Measurements from ENCODE around the gene IGSF21. TPM values are rescaled to one million over a fixed set of nuclear protein-coding genes. Genes with fewer than 3 reads are reported as not detected.

Gene IGSF21
- total RNA-seq, 1 experiment from 2014 or later = 5.2 TPM

DNA sequence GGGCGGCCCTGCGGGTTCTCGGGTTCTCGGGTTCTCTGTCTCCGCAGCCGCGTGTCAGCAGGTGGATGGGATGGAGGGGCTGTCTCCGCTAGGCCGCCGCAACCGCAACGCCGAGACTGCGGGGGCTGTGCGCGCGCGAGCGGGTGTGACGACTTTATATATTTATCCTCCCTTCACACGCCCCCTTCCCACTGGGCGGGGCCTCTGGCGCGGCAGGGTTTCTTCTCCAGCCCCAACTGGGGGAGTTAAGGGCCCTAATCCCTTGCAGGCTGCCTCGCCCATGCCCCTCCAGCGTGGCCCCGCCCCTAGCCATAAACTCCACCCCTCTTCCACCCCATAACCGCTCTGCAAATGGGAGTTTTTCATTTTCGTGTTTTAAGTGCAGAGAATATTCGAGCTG, 3.4 kb downstream of the IGSF21 start:
- Histone ChIP-seq H3K27ac (ENCODE audit: insufficient read length, low read depth, low read length) (no peak overlapping the region), H3K79me2 (ENCODE audit: insufficient read depth, low read length) (peaks cover 2% of the 10 kb centered on the region; the same call in 1 of the 2 replicates), H2BK15ac (ENCODE audit: low read depth, low read length) (no peak overlapping the region), H3K9me3 (ENCODE audit: control insufficient read depth, low read depth, low read length) (no peaks in the 10 kb centered on the region), H2BK12ac (ENCODE audit: insufficient read length, low read depth, low read length) (no peak overlapping the region), H4K20me1 (ENCODE audit: control insufficient read depth, insufficient read depth, insufficient read length) (peaks cover 3% of the 10 kb centered on the region), H3K4ac (ENCODE audit: low read depth, low read length) (no peak overlapping the region), H3T11ph (ENCODE audit: low read length) (no peak overlapping the region), H3K18ac (ENCODE audit: insufficient read length, low read depth, low read length) (no peak overlapping the region), H2BK5ac (ENCODE audit: insufficient read length, low read length) (no peak overlapping the region), H2AK5ac (ENCODE audit: insufficient read length, low read length) (no peak overlapping the region), H3K9ac (ENCODE audit: extremely low read depth, insufficient read length, low read length) (no peak overlapping the region), H3K4me1 (ENCODE audit: insufficient read depth, low read length) (peaks cover 10% of the 10 kb centered on the region; the same call in 1 of the 2 replicates), H2AFZ (ENCODE audit: low read length) (no peak overlapping the region), H4K5ac (ENCODE audit: insufficient read length, low read depth, low read length) (no peak overlapping the region), H4K8ac (replicated peaks; ENCODE audit: insufficient read length, low read depth, low read length) (no peak overlapping the region), H4K91ac (ENCODE audit: insufficient read length, low read depth, low read length) (no peak overlapping the region), H3K23ac (ENCODE audit: insufficient read length, low read depth, low read length) (no peak overlapping the region), H3K56ac (ENCODE audit: insufficient read length, low read depth, low read length) (no peak overlapping the region), H3K23me2 (ENCODE audit: insufficient read length, low read depth, low read length, poor library complexity, severe bottlenecking) (peaks cover 37% of the 10 kb centered on the region), H3K4me2 (ENCODE audit: insufficient read depth, insufficient read length, low read length) (peak overlapping the region; percentile 90), H2BK120ac (ENCODE audit: low read depth, low read length, poor library complexity, severe bottlenecking) (no peak overlapping the region), H3K79me1 (ENCODE audit: insufficient read depth, low read depth, low read length, poor library complexity, severe bottlenecking) (no peaks in the 10 kb centered on the region), H3K27me3 (ENCODE audit: insufficient read depth, low read length) (peaks cover 14% of the 10 kb centered on the region; the same call in 1 of the 2 replicates), H3K14ac (ENCODE audit: insufficient read depth, low read length) (no peak overlapping the region), H2BK20ac (ENCODE audit: low read depth, low read length, poor library complexity, severe bottlenecking) (no peak overlapping the region)
- WGBS (ENCODE audit: extremely low coverage, insufficient read length, low lambda C conversion rate) = no CpG with 5 or more reads among the region's 30 CpGs
- H3K4me3 Mint-ChIP-seq = peak overlapping the region; percentile 59 to 77
- DNase-seq = peak; percentile 47
- TF ChIP-seq, protein P1, sequence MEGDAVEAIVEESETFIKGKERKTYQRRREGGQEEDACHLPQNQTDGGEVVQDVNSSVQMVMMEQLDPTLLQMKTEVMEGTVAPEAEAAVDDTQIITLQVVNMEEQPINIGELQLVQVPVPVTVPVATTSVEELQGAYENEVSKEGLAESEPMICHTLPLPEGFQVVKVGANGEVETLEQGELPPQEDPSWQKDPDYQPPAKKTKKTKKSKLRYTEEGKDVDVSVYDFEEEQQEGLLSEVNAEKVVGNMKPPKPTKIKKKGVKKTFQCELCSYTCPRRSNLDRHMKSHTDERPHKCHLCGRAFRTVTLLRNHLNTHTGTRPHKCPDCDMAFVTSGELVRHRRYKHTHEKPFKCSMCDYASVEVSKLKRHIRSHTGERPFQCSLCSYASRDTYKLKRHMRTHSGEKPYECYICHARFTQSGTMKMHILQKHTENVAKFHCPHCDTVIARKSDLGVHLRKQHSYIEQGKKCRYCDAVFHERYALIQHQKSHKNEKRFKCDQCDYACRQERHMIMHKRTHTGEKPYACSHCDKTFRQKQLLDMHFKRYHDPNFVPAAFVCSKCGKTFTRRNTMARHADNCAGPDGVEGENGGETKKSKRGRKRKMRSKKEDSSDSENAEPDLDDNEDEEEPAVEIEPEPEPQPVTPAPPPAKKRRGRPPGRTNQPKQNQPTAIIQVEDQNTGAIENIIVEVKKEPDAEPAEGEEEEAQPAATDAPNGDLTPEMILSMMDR (conservative IDR thresholded peaks at IDR 0.05) = no peak
- peak overlapping the region in 1 of 3 experiments; percentile 82; a peak in 1 of 7 replicates for H3K27ac Mint-ChIP-seq
- H3K4me1 Mint-ChIP-seq = peaks cover 36 to 39% of the 10 kb centered on the region in 2 experiments
- no peaks in the 10 kb centered on the region for H3K36me3 Mint-ChIP-seq (ENCODE audit: insufficient read depth in 1 of 3, low read depth in 3 of 3)
- peaks cover 87% of the 10 kb centered on the region for H3K27me3 Mint-ChIP-seq (ENCODE audit: low read depth)
- H3K9me3 Mint-ChIP-seq = peaks cover 0 to 3% of the 10 kb centered on the region in 2 experiments; a peak in 2 of 5 replicates

Measured in H9 (cell line).